Activated B cell treated with CpG ODN at 0.5 μM for 24 hours (primary cell): ENCODE results near the gene GLRX2. TPM values are rescaled to one million over a fixed set of nuclear protein-coding genes. Genes with fewer than 3 reads are reported as not detected.

ENCODE experiments used
- ATAC-seq: fragments of 200-7000 bp; cut with Tn5 transposase; one replicate; pipeline ENCODE4 v1.10.0; 2021; ENCODE audit warnings: low read depth, mild to moderate bottlenecking, moderate library complexity
- CTCF ChIA-PET: fragments of 350-600 bp; sonication (Branson Sonifier 250); formaldehyde crosslinking; loops from one replicate; lab custom pipeline; 2021; ENCODE audit warnings: antibody characterized with exemption; lab: Charles Lee
- POLR2A ChIA-PET: fragments of 350-600 bp; sonication (Branson Sonifier 250); formaldehyde crosslinking; loops from one replicate; lab custom pipeline; 2021; ENCODE audit warnings: antibody characterized with exemption; lab: Charles Lee
- DNase-seq: peaks from one replicate; pipeline ENCODE4 v3.0.0; 2022
- H3K27ac Mint-ChIP-seq: one replicate; pipeline ENCODE4 v1.8.0; 2020; ENCODE audit warnings: mixed read lengths
- H3K27me3 Mint-ChIP-seq: one replicate; pipeline ENCODE4 v1.8.0; 2021; ENCODE audit warnings: mixed read lengths
- H3K36me3 Mint-ChIP-seq: one replicate; pipeline ENCODE4 v1.8.0; 2021; ENCODE audit warnings: low read depth, mixed read lengths
- H3K4me1 Mint-ChIP-seq: one replicate; pipeline ENCODE4 v1.8.0; 2021; ENCODE audit warnings: mixed read lengths
- H3K4me3 Mint-ChIP-seq: one replicate; pipeline ENCODE4 v1.8.0; 2020; ENCODE audit warnings: mild to moderate bottlenecking, mixed read lengths
- H3K9me3 Mint-ChIP-seq: one replicate; pipeline ENCODE4 v1.8.0; 2020; ENCODE audit warnings: mixed read lengths
- CTCF ChIP-seq: fragments of 200-600 bp; IDR thresholded peaks from one replicate; pipeline ENCODE4 v1.8.0; 2022; ENCODE audit warnings: antibody characterized with exemption, mild to moderate bottlenecking
- intact Hi-C: fragments of 100-400 bp; cut with micrococcal nuclease; formaldehyde crosslinking; loops from one replicate; pipeline ENCODE4 v1.15.1; 2024
- total RNA-seq: library from RNA; stranded (reverse); gene quantifications from 2 replicates; pipeline ENCODE4 v1.2.3, GENCODE V29; 2022

The GLRX2 gene
- total RNA-seq = 10.9 and 14.4 TPM in 2 replicates

GRCh38 chr1:193104907-193105820 is at the start of gene GLRX2:
GLRX2 (minus strand) TSS chr1:193105414; CDS start chr1:193105382, 32 bp downstream.
- peaks cover 10% of the 10 kb centered on the region for H3K36me3 Mint-ChIP-seq
- ChIA-PET POLR2A (interaction anchor here (0.8 to 5.1 kb wide), 3 partner anchors 16 to 46 kb away, joined by 3 to 42 read pairs (median 22); partner anchors contain the start of genes CDC73, RO60 and UCHL5), CTCF (interaction anchor here (1.0 to 2.0 kb wide), 4 partner anchors 16 to 86 kb away, joined by 3 to 4 read pairs (median 4); partner anchors contain the start of gene CDC73)
- TF ChIP-seq CTCF = no peak
- peak within 1 kb of the TSS; percentile 76 for H3K27ac Mint-ChIP-seq
- peaks cover 18% of the 10 kb centered on the region for H3K4me1 Mint-ChIP-seq
- peak within 1 kb of the TSS; percentile 93 for H3K4me3 Mint-ChIP-seq
- DNase-seq = peak; percentile 50
- H3K27me3 Mint-ChIP-seq = no peaks in the 10 kb centered on the region
- peak; percentile 85 for ATAC-seq
- no peaks in the 10 kb centered on the region for H3K9me3 Mint-ChIP-seq
- intact Hi-C loops = loop anchor here (1.0 kb wide), 3 partner anchors 17 to 296 kb away; partner anchors contain the start of genes CDC73, RGS2, RO60 and UCHL5

- Mint-ChIP-seq H3K27ac (no peak overlapping the region), H3K9me3 (no peaks in the 10 kb centered on the region), H3K27me3 (no peaks in the 10 kb centered on the region), H3K4me3 (no peak overlapping the region), H3K4me1 (no peaks in the 10 kb centered on the region), H3K36me3 (peaks cover 70% of the 10 kb centered on the region)
- TF ChIP-seq CTCF = no peak
- intact Hi-C loops = no loop called here
- ChIA-PET CTCF (no interaction called here), POLR2A (no interaction called here)
- ATAC-seq = no peak
- no peak for DNase-seq
These were observed 39.8 kb upstream of the GLRX2 start for GRCh38 chr1:193144999-193145398.

- intact Hi-C loops = no loop called here
- H3K36me3 Mint-ChIP-seq = peaks cover 72% of the 10 kb centered on the region
- H3K27me3 Mint-ChIP-seq = no peaks in the 10 kb centered on the region
These were observed 39.2 kb upstream of the GLRX2 start for GRCh38 chr1:193144361-193144938.

GRCh38 chr1:193143285-193143684 is 38.1 kb upstream of the GLRX2 start:
- no peaks in the 10 kb centered on the region for H3K9me3 Mint-ChIP-seq
- no peak overlapping the region for H3K27ac Mint-ChIP-seq
- DNase-seq (no peak), ATAC-seq (no peak)
- no peak for TF ChIP-seq CTCF
- intact Hi-C loops = no loop called here
- H3K4me1 Mint-ChIP-seq = no peaks in the 10 kb centered on the region
- ChIA-PET POLR2A (interaction anchor here (0.6 kb wide), 1 partner anchor 15 kb away, joined by 8 read pairs; no protein-coding TSS in a partner anchor), CTCF (no interaction called here)
- H3K27me3 Mint-ChIP-seq = no peaks in the 10 kb centered on the region
- H3K36me3 Mint-ChIP-seq = peaks cover 75% of the 10 kb centered on the region
- H3K4me3 Mint-ChIP-seq = no peak overlapping the region

More at GRCh38 chr1:193144361-193144938, 39.2 kb upstream of the GLRX2 start:
- H3K4me1 Mint-ChIP-seq = no peaks in the 10 kb centered on the region
- POLR2A ChIA-PET = no interaction called here
- no peaks in the 10 kb centered on the region for H3K9me3 Mint-ChIP-seq
- ATAC-seq (no peak), DNase-seq (no peak)
- CTCF ChIA-PET = no interaction called here
- TF ChIP-seq CTCF = no peak
- no peak overlapping the region for H3K4me3 Mint-ChIP-seq
- H3K27ac Mint-ChIP-seq = no peak overlapping the region

- Mint-ChIP-seq H3K27me3 (no peaks in the 10 kb centered on the region), H3K4me3 (no peak overlapping the region), H3K36me3 (peaks cover 76% of the 10 kb centered on the region), H3K9me3 (no peaks in the 10 kb centered on the region), H3K27ac (no peak overlapping the region), H3K4me1 (no peaks in the 10 kb centered on the region)
- TF ChIP-seq CTCF = no peak
- POLR2A ChIA-PET = interaction anchor here (0.6 kb wide), 1 partner anchor 118 kb away, joined by 5 read pairs; no protein-coding TSS in a partner anchor
- ATAC-seq (no peak), DNase-seq (no peak)
- intact Hi-C loops = no loop called here
- CTCF ChIA-PET = no interaction called here
These were observed 37.2 kb upstream of the GLRX2 start for GRCh38 chr1:193142409-193142808.
